ENCODE results near the gene KLHDC4. TPM values are rescaled to one million over a fixed set of nuclear protein-coding genes. Genes with fewer than 3 reads are reported as not detected.
A peak's percentile ranks its signal among the peaks of the same experiment; 100 is the strongest.
"Not testable (repeated sequence)": the region's sequence is repeated elsewhere in the genome, so short reads cannot be mapped to it uniquely, and the experiment has no call there.

The KLHDC4 gene
- total RNA-seq = 34.0 and 34.4 TPM in 2 replicates

GRCh38 chr16:87765776-87766484 lies at the start of gene KLHDC4:
Gene KLHDC4, minus strand, starts transcription at chr16:87765986. Its CDS starts 96 bp downstream, at chr16:87765890.
- DNase-seq (ENCODE audit: low read depth, low spot score) = peak; percentile 57

DNA sequence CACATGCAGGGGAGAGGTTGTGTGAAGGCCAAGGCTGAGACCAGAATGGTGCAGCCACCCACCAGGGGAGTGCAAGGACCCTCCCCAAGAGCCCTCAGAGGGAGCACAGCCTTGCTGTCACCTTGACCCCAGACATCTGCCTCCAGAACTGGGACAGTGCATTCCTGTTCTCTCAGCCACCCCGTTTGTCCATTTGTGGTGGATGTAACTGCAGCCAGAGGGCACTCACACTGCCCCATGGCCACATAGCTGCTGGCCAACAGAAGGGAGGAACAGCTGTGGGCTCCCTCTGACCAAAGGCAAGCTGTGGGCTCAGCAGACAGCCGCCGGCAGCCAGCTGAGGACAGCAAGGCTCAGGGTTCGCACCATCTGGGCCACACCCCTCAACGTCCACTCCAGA lies 49.8 kb upstream of the KLHDC4 start:
- DNase-seq (ENCODE audit: low read depth, low spot score) = no peak

DNA sequence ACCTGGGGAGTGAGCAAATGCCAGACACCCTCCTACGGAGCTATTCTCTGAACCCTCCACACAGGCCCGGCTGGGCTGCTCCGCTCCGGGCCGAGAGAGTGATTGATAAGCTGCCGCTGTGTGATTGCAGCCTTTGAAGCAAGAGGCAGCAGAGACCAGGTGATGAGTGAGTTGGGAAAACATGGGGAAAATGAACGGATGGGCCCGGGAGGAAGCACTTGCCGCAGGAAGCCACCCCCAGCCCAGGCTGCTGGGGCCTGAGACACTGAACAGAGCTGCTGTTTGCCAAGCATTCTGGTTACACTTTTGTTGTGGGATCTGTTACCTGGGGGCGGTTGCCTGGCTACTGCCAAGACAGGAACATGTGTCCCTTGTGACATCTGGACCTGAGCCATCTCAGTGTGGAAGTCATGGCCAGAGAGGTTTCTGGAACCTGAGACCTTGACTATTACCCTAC lies 46.4 kb upstream of the KLHDC4 start:
- DNase-seq (ENCODE audit: low read depth, low spot score) = no peak

DNA sequence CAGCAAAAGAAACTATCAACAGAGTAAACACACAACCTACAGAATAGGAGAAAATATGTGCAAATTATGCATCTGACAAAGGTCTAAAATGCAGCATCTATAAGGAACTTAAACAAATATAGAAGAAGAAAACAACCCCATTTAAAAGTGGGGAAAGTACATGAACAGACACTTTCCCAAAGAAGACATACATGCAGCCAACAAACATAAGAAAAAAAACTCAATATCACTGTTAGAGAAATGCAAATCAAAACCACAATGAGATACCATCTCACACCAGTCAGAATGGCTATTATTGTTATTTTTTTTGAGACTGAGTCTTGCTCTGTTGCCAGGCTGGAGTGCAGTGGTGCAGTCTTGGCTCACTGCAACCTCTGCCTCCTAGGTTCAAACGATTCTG lies 45.7 kb upstream of the KLHDC4 start:
- DNase-seq (ENCODE audit: low read depth, low spot score) = not testable (repeated sequence)

DNA sequence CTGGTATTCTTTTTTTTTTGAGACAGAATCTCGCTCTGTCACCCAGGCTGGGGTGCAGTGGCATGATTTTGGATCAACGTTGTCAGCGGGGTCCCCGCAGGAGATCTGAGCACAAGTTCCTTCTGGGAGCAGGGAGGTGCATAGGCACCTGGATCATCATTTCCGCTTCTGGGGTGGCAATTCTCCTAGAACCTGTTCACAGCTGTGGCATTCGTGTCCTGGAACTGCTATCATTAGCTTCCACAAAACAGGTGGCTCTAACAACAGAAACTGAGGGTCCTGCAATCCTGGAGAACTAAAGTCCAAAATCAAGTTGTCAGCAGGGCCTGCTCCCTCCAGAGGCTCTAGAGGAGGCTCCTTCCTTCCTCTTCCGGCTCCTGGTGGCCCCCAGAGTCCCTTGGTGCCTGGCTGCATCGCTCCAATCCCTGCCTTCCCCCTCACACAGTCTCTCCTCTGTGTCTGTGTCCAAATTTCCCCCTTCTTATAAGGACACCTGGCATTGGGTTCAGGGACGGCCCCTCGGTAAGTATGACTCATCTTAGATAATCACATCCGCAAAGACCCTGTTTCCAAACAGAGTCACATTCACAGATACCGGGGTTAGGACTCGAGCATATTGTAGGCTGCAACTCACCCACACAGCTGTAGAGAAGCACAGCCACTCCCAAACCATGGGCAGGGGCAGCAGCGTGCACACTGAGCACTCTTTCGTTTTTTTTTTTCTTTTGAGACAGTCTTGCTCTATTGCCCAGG lies 43.5 kb upstream of the KLHDC4 start:
- no peak for DNase-seq (ENCODE audit: low read depth, low spot score)

GRCh38 chr16:87808108-87808507 lies 42.3 kb upstream of the KLHDC4 start:
- no peak for DNase-seq (ENCODE audit: low read depth, low spot score)

DNA sequence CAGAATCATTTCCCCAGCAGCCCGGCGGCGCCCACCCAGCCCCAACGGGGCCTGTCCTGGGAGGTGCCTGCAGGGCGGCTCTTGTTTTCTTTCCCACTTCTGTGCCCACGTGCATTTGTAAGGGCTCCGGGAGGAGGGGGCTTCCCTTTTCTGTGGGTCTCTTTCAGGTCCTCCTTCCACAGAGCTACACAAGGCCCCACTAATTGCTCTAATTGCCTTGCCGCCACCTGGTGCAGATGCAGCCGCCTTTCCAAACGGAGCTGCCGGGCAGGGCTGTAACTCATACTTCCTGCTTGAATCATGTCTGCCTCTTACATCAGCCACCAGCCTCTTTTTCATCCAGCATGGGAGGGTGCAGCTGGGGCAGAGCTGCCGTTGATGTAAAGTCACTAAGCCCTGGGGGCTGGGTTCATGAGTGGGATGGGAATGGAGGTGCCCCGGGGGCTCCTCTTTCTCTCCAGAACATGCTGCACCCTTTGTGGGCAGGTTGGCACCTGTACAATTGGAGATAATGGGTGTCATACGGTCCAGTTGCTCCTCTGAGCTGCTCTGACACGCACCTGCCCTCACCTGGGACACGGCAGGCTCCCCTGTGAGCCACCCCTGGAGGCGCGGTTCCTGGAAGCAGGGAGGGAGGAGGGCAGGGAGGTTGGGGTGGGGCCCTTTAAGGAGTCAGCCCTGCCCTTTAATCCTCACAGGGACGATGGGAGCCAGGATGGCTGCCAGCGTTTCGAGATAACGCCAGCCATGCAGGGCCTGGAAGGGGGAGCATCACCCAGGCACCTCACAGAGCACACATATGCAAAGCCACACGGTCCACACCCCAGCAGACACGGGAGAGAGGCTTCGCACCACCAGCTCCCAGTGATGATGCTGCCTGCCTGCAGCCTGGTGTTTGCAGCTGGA lies 41.1 kb upstream of the KLHDC4 start:
- DNase-seq (ENCODE audit: low read depth, low spot score) = peak; percentile 22

GRCh38 chr16:87806261-87806640 lies 40.5 kb upstream of the KLHDC4 start:
- no peak for DNase-seq (ENCODE audit: low read depth, low spot score)

DNA sequence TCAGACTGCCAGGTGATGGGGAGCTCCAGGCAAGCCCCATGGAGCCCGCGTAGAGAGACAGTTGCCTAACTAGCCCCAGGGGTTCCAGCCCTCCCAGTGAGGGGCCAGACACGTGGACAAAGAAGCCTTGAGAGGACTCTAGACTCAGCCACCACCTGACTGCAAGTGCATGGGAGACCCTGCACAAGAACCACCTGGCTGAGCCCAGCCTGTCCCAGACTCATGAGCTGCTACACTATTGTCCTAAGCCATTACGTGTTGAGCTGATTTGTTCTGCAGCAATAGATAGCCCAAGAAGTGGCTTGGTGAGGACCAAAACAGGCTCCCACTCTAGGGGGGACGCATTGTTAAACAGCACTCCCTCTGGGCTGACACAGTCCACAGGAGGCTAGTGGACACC lies 37.6 kb upstream of the KLHDC4 start:
- no peak for DNase-seq (ENCODE audit: low read depth, low spot score)

DNA sequence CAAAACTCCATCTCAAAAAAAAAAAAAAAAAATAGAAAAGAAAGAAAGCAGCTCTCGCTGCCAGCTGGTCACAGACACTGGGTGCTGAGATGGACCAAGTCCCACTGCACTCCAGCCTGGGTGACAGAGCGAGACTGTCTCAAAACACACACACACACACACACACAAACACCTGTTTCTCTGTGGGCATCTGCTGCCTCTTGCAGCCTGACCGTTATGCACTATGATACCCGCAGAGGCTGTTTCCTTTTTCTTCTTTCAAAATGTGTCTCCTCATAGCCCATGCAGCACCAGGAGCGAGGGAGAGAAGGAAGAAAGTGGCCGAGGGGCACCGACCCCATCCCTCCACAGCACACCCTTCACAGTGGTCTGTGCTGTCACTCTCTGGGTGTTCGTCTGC lies 36.9 kb upstream of the KLHDC4 start:
- no peak for DNase-seq (ENCODE audit: low read depth, low spot score)

DNA sequence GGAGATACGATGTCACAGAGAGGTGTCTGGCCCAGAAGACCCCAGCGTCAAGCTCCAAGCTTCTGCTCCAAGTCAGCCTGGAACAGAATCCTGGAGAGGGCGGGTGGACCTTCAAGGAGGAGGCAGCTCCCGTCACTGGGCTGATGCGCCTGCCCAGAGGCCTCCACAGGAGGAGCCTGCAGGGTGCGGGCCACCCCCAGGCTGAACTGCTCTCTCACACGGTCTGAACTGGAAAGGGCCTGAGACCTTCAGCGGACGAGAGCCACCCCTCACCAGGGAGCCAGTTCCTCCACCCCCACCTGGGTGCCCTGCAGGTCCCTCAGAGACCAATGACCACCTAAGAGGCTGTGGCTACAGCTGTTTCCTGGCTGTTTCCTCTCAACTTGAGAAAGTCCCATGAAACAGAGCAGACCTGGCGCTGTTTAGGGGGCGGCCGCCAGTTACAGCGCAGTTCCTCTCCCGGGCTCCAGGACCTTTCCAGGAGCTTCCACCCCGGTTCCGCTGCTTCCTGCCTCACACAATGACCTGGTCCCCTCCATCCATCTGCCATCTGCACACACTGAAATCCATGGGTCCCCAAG lies 36.0 kb upstream of the KLHDC4 start:
- DNase-seq (ENCODE audit: low read depth, low spot score) = no peak

- DNase-seq (ENCODE audit: low read depth, low spot score) = no peak
Observed at GRCh38 chr16:87800497-87800896, 34.7 kb upstream of the KLHDC4 start.

DNA sequence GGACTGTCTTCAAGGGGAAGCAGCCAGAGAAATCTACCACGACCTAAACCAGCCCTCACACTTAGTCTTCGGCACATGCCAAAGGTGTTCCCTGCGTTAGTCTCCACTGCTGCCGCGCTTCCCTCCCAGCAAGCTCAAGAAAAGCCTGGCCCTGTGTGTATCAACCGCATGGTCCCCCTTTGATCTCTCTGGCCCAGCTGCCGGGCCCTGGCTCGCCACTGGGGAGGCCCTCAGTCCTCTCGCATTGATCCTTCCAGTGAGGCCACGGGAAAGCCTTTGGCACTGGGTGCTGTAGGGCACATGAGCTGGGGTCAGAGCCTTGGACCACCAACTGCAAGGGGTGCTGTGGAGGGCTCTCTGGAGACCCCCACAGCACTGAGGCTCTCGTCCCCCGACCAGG lies 29.6 kb upstream of the KLHDC4 start:
- DNase-seq (ENCODE audit: low read depth, low spot score) = no peak

- DNase-seq (ENCODE audit: low read depth, low spot score) = no peak
Observed at GRCh38 chr16:87794485-87795078, 28.8 kb upstream of the KLHDC4 start.

DNA sequence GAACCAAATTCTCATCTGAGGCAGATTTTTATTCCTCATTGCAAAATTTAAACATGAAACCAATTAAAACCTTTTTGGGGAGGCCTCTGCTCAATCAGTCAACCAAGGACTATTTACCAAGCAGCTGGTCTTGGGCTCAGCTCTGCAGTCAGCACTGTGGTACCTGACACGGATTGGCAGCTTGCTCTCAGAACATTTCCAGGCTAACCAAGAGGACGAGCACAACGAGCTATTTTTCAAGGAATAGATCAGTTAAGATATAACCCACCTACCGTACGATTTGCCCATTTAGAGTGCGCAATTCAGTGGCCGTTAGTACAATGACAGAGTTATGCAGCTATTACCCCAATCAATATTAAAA lies 26.4 kb upstream of the KLHDC4 start:
- DNase-seq (ENCODE audit: low read depth, low spot score) = no peak

DNA sequence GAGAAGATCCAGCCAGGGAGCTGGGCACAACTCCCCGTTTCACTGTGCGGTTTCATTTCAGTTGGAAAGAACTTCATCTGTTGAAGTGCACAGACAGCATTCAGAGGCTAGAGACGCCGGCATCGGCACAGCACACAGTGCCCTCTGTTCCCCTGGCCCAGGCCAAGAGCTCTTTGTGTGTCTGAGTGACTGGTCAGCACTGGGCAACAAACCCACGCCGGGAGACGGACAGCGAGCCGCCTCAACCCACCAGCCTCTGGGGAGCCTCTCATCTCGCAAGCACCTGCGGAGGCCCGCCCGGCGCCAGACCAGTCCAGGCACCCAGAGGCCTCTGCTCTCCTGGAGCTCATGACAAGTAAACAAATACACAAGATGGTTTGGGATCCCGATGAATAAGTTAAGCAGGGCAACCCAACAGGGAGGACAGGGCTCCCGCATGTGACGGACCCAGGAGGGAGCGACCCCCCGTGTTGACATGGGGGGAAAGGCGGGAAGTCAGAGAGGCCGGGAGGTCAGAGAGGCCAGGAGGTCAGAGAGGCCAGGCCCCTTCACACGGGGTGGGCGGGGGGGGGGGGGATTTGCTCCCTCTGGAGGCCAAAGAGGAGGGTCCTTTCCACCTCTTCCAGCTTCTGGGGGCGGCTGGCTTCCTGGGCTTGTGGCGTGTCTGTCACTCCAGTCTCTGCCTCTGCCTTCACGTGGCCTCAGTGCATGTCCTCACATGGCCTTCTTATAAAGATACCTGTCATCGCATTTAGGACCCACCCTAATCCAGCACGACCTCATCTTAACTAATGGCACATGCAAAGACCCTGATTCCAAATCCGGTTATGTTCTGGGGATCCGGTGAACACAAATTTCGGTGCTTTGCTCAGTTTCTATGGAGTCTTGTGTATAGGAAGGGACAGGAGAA lies 25.8 kb upstream of the KLHDC4 start:
- DNase-seq (ENCODE audit: low read depth, low spot score) = no peak

GRCh38 chr16:87790292-87791100 lies 24.7 kb upstream of the KLHDC4 start:
- DNase-seq (ENCODE audit: low read depth, low spot score) = no peak

DNA sequence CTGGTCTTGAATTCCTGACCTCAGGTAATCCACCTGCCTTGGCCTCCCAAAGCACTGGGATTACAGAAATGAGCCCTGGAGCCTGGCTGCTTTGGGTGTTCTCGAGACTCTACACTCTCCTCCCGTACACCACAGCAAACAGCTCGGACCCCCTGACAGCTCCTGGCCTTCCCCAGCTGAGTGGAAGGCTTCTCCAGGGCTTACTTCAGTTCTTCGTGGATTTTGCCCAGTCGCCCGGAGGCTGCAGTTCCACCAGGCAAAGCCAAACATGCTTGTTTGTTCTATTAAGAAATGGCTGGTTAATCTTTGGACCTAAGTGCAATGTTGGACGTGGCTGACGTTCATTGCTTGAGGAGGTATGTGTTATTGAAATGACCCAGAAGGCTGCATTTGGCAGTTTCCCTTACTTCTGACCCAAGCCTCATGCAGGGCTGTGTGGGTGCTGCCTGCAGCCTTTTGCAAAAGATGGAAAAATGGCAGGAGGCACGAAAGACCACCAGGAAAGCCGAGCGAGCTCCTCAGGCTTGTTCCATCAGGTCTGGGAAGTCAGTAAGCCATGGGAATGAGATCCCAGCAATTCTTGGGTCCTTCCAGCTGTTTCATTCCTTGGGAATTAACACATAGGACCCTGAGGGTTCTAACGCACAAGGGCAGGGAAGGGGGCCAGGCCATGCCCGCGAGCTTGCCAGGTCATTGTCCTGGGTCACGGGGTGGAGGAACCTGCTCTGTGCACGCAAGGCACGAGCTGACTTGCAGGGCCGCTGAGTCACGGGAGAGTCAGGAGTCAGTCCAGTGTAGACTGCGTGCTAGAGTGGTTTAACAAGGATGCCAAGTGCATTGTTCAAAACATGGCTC lies 23.9 kb upstream of the KLHDC4 start:
- DNase-seq (ENCODE audit: low read depth, low spot score) = no peak
